Measurements from ENCODE around the gene OR2T12. TPM values are rescaled to one million over a fixed set of nuclear protein-coding genes. Genes with fewer than 3 reads are reported as not detected.
"Not testable (repeated sequence)": the region's sequence is repeated elsewhere in the genome, so short reads cannot be mapped to it uniquely, and the experiment has no call there.

OR2T12 gene, protein sequence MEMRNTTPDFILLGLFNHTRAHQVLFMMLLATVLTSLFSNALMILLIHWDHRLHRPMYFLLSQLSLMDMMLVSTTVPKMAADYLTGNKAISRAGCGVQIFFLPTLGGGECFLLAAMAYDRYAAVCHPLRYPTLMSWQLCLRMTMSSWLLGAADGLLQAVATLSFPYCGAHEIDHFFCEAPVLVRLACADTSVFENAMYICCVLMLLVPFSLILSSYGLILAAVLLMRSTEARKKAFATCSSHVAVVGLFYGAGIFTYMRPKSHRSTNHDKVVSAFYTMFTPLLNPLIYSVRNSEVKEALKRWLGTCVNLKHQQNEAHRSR
- not detected for total RNA-seq

DNA sequence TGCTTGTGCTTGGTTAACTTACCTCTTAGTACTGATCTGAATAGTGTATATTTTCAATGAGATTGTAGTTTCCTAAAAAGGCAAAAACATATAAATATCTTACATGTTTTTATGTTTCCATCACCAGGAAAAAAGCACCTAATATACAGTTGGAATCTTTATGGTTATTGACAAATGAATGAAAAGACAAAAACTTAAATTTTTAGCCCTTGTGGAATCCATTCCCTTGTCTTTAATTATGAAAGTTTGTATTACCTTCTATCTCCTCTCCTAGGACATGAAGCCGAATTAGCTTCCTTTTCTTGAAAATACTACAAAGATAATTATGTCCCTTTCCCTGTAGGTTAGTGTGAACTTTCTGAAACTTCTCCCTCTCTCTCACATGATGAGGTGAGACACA is at the start of gene OR2T12:
OR2T12 (minus strand) TSS at position 101 of the 400 bp plus-strand sequence. CDS start 7,846 bp downstream, outside the sequence.
- DNase-seq (ENCODE audit: low spot score): no peak
- no peak for ATAC-seq (ENCODE audit: low FRiP score)
- TF ChIP-seq, protein P1, sequence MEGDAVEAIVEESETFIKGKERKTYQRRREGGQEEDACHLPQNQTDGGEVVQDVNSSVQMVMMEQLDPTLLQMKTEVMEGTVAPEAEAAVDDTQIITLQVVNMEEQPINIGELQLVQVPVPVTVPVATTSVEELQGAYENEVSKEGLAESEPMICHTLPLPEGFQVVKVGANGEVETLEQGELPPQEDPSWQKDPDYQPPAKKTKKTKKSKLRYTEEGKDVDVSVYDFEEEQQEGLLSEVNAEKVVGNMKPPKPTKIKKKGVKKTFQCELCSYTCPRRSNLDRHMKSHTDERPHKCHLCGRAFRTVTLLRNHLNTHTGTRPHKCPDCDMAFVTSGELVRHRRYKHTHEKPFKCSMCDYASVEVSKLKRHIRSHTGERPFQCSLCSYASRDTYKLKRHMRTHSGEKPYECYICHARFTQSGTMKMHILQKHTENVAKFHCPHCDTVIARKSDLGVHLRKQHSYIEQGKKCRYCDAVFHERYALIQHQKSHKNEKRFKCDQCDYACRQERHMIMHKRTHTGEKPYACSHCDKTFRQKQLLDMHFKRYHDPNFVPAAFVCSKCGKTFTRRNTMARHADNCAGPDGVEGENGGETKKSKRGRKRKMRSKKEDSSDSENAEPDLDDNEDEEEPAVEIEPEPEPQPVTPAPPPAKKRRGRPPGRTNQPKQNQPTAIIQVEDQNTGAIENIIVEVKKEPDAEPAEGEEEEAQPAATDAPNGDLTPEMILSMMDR (IDR thresholded peaks at IDR 0.05): no peak

DNA sequence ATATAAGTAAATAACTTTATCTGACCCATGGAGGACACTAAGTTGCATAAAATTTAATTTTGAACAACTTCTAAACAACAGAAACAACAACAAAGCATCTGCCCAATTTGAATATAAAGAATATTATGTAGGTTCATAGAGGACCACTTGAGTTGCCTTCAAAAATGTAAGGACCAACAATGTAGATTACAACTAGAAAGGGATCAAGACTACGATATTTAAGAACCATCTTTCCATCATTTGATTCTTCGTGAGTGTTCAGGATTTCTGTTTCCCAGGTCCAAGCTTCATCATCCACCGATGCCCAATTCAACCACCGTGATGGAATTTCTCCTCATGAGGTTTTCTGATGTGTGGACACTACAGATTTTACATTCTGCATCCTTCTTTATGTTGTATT is 45.3 kb upstream of the OR2T12 start, which contains the start of gene OR14C36:
OR14C36 (plus strand) TSS at position 301 of the 400 bp plus-strand sequence; CDS start at position 301, 0 bp downstream.
- TF ChIP-seq, protein P1 (IDR thresholded peaks at IDR 0.05): no peak
- no peak for DNase-seq (ENCODE audit: low spot score)
- no peak for ATAC-seq (ENCODE audit: low FRiP score)

DNA sequence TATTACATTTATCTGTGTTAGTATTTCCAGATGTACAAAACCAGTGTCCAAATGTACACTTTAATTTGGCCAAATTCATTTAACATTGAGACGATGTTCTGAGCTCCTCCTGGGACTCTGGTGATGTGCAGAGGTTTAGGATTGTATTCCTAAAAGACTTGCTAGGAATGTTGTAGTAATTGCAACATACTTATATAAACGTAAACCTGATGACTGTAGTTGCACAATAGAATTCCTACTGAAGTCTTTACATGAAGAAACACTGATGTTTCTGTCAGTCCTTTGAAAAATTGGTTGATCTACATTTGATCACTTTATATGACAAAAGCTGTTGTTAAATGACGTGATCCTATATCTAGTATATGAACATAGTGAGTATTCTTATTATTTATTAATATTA is 40.2 kb upstream of the OR2T12 start:
- TF ChIP-seq, protein P1 (IDR thresholded peaks at IDR 0.05): no peak
- no peak for ATAC-seq (ENCODE audit: low FRiP score)
- DNase-seq (ENCODE audit: low spot score): no peak

DNA sequence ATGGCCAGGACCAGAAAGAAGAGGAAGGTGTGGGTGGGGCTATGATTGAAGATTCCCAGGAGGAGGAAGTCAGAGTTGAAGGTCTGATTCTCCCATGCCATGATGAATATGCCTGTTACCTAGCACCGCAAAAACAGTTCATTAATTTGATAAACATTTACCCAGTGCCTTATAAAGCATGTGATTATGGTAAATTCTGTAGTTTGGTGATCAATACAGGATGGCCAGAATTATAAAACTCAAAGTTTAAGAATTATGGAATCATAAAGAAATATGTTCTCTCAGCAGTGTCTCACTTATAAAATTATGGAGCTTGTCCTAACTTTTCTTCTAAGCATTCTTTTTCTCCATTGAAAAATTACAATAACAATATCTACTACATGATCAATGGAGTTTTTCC is 21.2 kb upstream of the OR2T12 start, which contains the start of gene OR2M7:
OR2M7 (minus strand) TSS at position 101 of the 400 bp plus-strand sequence; CDS start at position 101, 0 bp downstream.
- DNase-seq (ENCODE audit: low spot score) (no peak), ATAC-seq (ENCODE audit: low FRiP score) (no peak)
- TF ChIP-seq, protein P1 (IDR thresholded peaks at IDR 0.05): no peak

DNA sequence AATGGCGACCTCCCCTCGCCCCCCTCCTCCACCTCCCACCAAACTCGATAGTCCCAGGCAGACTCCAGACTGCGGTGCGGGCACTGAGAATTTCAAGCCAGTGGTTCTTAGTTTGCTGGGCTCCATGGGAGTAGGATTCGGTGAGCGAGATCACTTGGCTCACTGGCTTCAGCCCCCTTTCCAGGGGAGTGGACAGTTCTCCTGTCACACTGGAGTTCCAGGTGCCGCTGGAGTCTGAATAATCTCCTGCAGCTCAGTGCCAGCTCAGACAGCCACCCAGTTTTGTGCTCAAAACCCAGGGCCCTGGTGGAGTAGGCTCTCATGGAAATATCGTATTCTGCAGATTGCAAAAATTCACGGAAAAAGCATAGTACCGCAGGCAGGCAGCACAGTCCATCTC is 13.6 kb upstream of the OR2T12 start:
- DNase-seq (ENCODE audit: low spot score) (no peak), ATAC-seq (ENCODE audit: low FRiP score) (no peak)
- TF ChIP-seq, protein P1 (IDR thresholded peaks at IDR 0.05): no peak

DNA sequence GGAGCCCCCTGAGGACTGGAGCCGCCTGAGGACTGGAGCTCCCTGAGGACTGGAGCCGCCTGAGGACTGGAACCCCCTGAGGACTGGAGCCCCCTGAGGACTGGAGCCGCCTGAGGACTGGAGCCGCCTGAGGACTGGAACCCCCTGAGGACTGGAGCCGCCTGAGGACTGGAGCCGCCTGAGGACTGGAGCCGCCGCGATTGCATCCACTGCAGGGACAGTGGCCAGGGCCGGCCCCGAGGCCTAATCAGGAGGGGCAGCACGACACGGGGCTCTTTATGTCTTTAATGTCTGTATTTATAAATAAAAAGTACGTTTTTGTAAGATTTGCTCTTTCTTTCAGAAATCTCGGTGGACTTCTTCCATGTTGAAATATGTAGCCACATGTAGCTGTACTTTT is 3.5 kb upstream of the OR2T12 start:
- DNase-seq (ENCODE audit: low spot score): not testable (repeated sequence)

DNA sequence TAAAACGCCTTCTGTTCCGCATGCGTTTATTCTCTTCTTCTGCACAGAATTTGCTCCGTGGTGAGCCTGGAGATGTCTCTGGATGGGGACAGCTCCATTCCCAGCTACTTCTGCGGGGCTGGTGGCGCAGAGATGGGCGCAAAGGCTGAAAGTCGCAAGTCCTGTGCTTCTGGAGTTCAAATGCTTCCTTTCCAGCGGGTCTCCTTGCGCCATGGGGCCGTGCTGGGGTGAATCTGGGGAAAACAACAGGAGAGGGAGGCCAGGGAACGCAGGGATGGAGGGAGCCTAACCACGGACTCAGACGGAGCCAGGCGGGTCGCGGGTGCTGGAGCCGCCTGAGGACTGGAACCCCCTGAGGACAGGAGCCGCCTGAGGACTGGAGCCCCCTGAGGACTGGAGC is 2.9 kb upstream of the OR2T12 start:
- TF ChIP-seq, protein P1 (IDR thresholded peaks at IDR 0.05): no peak
- ATAC-seq (ENCODE audit: low FRiP score) (no peak), DNase-seq (ENCODE audit: low spot score) (no peak)

More for the DNA sequence above, 3.5 kb upstream of the OR2T12 start:
- ATAC-seq (ENCODE audit: low FRiP score): not testable (repeated sequence)

DNA sequence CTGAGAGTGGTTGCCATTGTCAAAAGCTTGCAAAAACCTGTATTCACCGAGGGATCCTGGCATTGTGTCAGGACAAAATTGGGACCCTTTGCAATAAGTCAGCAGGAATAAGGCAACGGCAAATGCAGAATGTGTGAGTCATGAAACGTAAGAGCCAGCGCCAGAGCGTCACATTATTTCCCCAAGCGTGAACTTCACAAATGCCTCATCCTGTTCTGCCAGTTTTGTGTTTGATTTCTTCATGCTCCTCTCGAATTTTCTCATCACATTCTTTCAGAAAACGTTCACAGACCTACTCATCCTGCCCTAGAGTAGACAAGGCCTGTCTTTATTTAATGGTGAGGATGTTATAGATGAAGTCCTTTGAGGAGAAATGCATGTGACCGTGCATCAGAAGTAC is 2.4 kb upstream of the OR2T12 start:
- ATAC-seq (ENCODE audit: low FRiP score); DNase-seq (ENCODE audit: low spot score): not testable (repeated sequence)
